HepG2 (cell line): ENCODE results near the gene FBRSL1. TPM values are rescaled to one million over a fixed set of nuclear protein-coding genes. Genes with fewer than 3 reads are reported as not detected.

Source experiments
- ATAC-seq: fragments of 200-7000 bp; cut with Tn5 transposase; 3 replicates; pipeline ENCODE4 v1.9.1; 2020; ENCODE audit warnings: mild to moderate bottlenecking, moderate library complexity
- BruUV-seq: library from RNA; stranded (reverse); fragments of 400-500 nt; replicated peaks from 2 replicates; lab custom pipeline; 2021; lab: Mats Ljungman, UMichigan
- CTCF ChIA-PET: fragments of 300-600 bp; formaldehyde crosslinking; extraction: SDS; loops from one replicate; lab custom pipeline; 2021; ENCODE audit warnings: low total read pairs, inconsistent platforms, low intra/inter-chr PET ratio; lab: Yijun Ruan, JAX
- POLR2A ChIA-PET: fragments of 350-600 bp; sonication (Branson Sonifier 250); formaldehyde crosslinking; loops from one replicate; lab custom pipeline; 2020; ENCODE audit warnings: antibody characterized with exemption, inconsistent platforms; lab: Yijun Ruan, JAX
- DNase-seq: peaks from one replicate; pipeline ENCODE4 v3.0.0-alpha.2; 2015; ENCODE audit warnings: low spot score
- FAIRE-seq: peaks from 3 replicates; lab custom pipeline; 2011; peaks lifted over from hg19 to GRCh38; lab: Jason Lieb, UNC
- H2AFZ ChIP-seq: one replicate; pipeline ENCODE4 v1.6.1; 2011; ENCODE audit warnings: low read length, inconsistent platforms
- H3K27ac ChIP-seq: fragments of 300-600 bp; 3 replicates; pipeline ENCODE4 v1.8.0; 2011; ENCODE audit warnings: mixed run types, mild to moderate bottlenecking, mixed read lengths, low read length, inconsistent platforms; ENCODE audit not compliant: insufficient read depth; ENCODE audit errors: extremely low read length
- H3K27me3 ChIP-seq, 2 experiments: fragments of 200-600 bp in 1 of 2; 2 replicates in 1 of 2; 3 replicates in 1 of 2; pipeline versions ENCODE4 v1.6.0 to v1.8.0; 2011; ENCODE audit warnings: low read length in 2 of 2, mild to moderate bottlenecking in 2 of 2, moderate library complexity in 2 of 2, inconsistent platforms in 1 of 2; ENCODE audit not compliant: insufficient read depth in 2 of 2, control insufficient read depth in 1 of 2
- H3K36me3 ChIP-seq, 2 experiments: fragments of 200-600 bp in 1 of 2; replicated peaks in 1 of 2; 2 replicates in 1 of 2; 3 replicates in 1 of 2; pipeline versions ENCODE4 v1.5.1 to v1.8.0; 2011; ENCODE audit warnings: low read length in 2 of 2, inconsistent platforms in 1 of 2; ENCODE audit not compliant: insufficient read depth in 2 of 2, control insufficient read depth in 1 of 2
- H3K4me1 ChIP-seq: 2 replicates; pipeline ENCODE4 v1.5.1; 2012; ENCODE audit warnings: low read length, inconsistent platforms; ENCODE audit not compliant: insufficient read depth
- H3K4me2 ChIP-seq: 2 replicates; pipeline ENCODE4 v1.6.0; 2011; ENCODE audit warnings: low read depth, low read length, inconsistent platforms
- H3K4me3 ChIP-seq, 3 experiments: fragments of 200-600 bp in 1 of 3; sonication (generic), shearing (Covaris generic) in 1 of 3; replicated peaks in 1 of 3; 2 replicates each; pipeline ENCODE4 v1.5.1; 2011 to 2016; ENCODE audit warnings: low read length in 3 of 3, inconsistent platforms in 2 of 3, low read depth in 2 of 3, mild to moderate bottlenecking in 2 of 3, control low read depth in 1 of 3, mixed read lengths in 1 of 3; ENCODE audit not compliant: insufficient read depth in 1 of 3
- H3K79me2 ChIP-seq: one replicate; pipeline ENCODE4 v1.6.1; 2011; ENCODE audit warnings: low read length, inconsistent platforms; ENCODE audit not compliant: insufficient read depth
- H3K9ac ChIP-seq: 2 replicates; pipeline ENCODE4 v1.6.0; 2011; ENCODE audit warnings: mild to moderate bottlenecking, low read depth, low read length, inconsistent platforms; ENCODE audit not compliant: insufficient read depth
- H3K9me3 ChIP-seq: 2 replicates; pipeline ENCODE4 v1.5.1; 2012; ENCODE audit warnings: mild to moderate bottlenecking, low read length
- H4K20me1 ChIP-seq: 2 replicates; pipeline ENCODE4 v1.6.0; 2011; ENCODE audit warnings: inconsistent platforms, mild to moderate bottlenecking, low read length, moderate library complexity; ENCODE audit not compliant: insufficient read depth
- EZH2 ChIP-seq: conservative IDR thresholded peaks from 2 replicates; pipeline ENCODE4 v1.6.1; 2012; ENCODE audit warnings: mild to moderate bottlenecking, low read depth, low read length, moderate library complexity
- HIVEP1 ChIP-seq: sonication (generic); formaldehyde crosslinking; IDR thresholded peaks from 2 replicates; pipeline ENCODE4 v1.4.0; 2020; ENCODE audit warnings: mild to moderate bottlenecking, missing genetic modification reagents
- ZNF17 ChIP-seq: sonication (generic); formaldehyde crosslinking; IDR thresholded peaks from 2 replicates; pipeline ENCODE4 v1.5.0; 2020; ENCODE audit warnings: mild to moderate bottlenecking, missing genetic modification reagents
- ZNF430 ChIP-seq: sonication (generic); formaldehyde crosslinking; IDR thresholded peaks from 2 replicates; pipeline ENCODE4 v1.9.0; 2021; ENCODE audit warnings: mild to moderate bottlenecking, missing genetic modification reagents
- WGBS: methylation state at CpG from one replicate; pipeline ENCODE4 v1.1.6; 2017; ENCODE audit warnings: low lambda C conversion rate; 5-methylcytosine and 5-hydroxymethylcytosine counted together
- in situ Hi-C: cut with HindIII; loops from 2 replicates; pipeline ENCODE4 v1.10.0; 2017; ENCODE audit warnings: low pct_unique_long_range_greater_than_20kb; ENCODE audit not compliant: extremely low pct_ligation_motif_present
- intact Hi-C: fragments of 100-400 bp; cut with micrococcal nuclease; formaldehyde crosslinking; loops from one replicate; pipeline ENCODE4 v1.10.0; 2022; ENCODE audit not compliant: unreplicated experiment
- polyA plus RNA-seq, 8 experiments: library from polyadenylated mRNA; depleted of rRNA in 3 of 8; stranded (reverse) in 7 of 8; unstranded in 1 of 8; fragments of >200 nt; fragmentation: Illumina TruSeq in 4 of 8; extraction: Trizol in 4 of 8; gene quantifications; 2 replicates each; pipeline versions ENCODE4 v1.2.1 to v1.2.3, GENCODE V29; 2011 to 2016; ENCODE audit warnings: low read depth in 4 of 8, missing spikeins in 1 of 8, mixed read lengths in 1 of 8; ENCODE audit not compliant: insufficient read depth in 1 of 8
- total RNA-seq, 5 experiments: library from RNA; depleted of rRNA; stranded (reverse); fragments of >200 nt; fragmentation: Illumina TruSeq; extraction: Trizol; gene quantifications; 2 replicates each; pipeline ENCODE4 v1.2.3, GENCODE V29; 2016; ENCODE audit warnings: low read depth in 1 of 5
- TF ChIP-seq, protein P1 (sequence below): sonication (generic); formaldehyde crosslinking; IDR thresholded peaks from 2 replicates; pipeline ENCODE4 v1.4.0; 2020; ENCODE audit warnings: mild to moderate bottlenecking, missing genetic modification reagents
- TF ChIP-seq, protein P2 (sequence below): sonication (generic); formaldehyde crosslinking; IDR thresholded peaks from one replicate; pipeline ENCODE4 v1.5.1; 2020; ENCODE audit warnings: mild to moderate bottlenecking, missing genetic modification reagents; ENCODE audit errors: not compliant biosample characterization
- TF ChIP-seq, protein P3 (sequence below), 2 experiments: sonication (generic) in 1 of 2; formaldehyde crosslinking in 1 of 2; IDR thresholded peaks; 2 replicates each; pipeline versions ENCODE4 v1.4.0 to v1.6.1; 2018 to 2020; ENCODE audit warnings: missing genetic modification reagents in 2 of 2, borderline replicate concordance in 1 of 2, low read depth in 1 of 2, mild to moderate bottlenecking in 1 of 2, missing biosample characterization in 1 of 2
- TF ChIP-seq, protein P4 (sequence below): IDR thresholded peaks from 2 replicates; pipeline ENCODE4 v1.6.1; 2012; ENCODE audit warnings: low read length, improper control_type of control experiment

The FBRSL1 gene
- total and polyA plus RNA-seq, 2 of the 13 experiments (the other 11 are each of a cell fraction or from before 2014, with no cell fraction given), result 3.6 to 7.9 TPM

DNA sequence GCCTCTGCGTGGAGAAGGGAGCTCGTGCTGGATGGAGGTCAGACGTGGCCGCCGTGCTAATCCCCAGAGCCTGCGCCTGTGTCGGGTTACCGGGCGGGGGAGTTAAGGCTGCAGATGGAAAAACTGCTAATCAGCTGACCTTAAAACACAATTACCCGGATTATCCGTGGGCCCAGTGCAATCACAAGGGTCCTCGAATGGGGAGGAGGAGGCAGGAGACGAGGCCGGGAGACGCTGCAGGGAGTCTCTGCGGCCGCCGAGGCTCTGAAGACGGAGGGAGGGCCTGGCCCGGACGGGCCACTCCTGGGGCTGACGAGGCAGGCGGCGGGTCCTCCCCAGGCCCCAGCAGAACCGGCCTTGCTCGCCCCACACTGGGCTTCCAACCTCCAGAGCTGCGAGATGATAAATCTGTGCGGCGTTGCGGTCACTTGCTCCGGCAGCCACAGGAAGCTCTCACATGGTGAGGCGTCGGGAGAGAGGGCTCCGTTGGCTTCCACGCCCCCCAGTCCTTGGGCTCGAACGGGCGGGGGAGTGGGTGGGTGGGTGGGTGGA lies 32.9 kb upstream of the FBRSL1 start (continued):
- no peak for TF ChIP-seq ZNF17 (CRISPR knock-in tag)
- TF ChIP-seq EZH2, result no peak
- TF ChIP-seq ZNF430 (CRISPR knock-in tag), result no peak
- TF ChIP-seq, protein P1, sequence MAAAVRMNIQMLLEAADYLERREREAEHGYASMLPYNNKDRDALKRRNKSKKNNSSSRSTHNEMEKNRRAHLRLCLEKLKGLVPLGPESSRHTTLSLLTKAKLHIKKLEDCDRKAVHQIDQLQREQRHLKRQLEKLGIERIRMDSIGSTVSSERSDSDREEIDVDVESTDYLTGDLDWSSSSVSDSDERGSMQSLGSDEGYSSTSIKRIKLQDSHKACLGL, result no peak
- TF ChIP-seq, all 625 proteins: peak for 0

DNA sequence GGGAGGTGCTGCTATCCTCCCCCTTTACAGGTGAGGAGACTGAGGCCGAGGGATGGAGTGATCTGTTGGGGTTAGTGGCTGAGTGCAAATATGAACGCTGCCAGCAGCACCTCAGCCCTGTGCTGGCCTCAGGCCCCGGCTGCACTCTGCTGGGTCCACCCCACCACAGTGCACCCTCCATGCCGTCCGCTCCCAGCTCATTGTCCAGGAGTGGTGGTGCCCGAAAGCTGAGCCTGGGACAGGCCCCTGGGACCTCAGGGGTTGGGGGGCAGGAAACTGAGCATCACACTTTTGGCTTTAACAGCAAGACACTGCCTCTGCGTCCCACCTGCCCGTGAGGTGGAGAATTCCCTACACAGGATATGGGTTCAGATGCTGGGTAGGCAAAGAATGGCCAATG lies 31.5 kb upstream of the FBRSL1 start:
- peaks cover 16 to 72% of the 10 kb centered on the region in 2 experiments for H3K27me3 ChIP-seq
- FAIRE-seq, result no peak
- no peaks in the 10 kb centered on the region for H3K36me3 ChIP-seq
- peaks cover 9% of the 10 kb centered on the region; the same call in 1 of the 2 replicates for H3K4me1 ChIP-seq
- DNase-seq, result no peak
- 2% methylated on average over 4 of the region's 8 CpGs for WGBS
- no peaks in the 10 kb centered on the region for H3K79me2 ChIP-seq
- ChIA-PET CTCF (no interaction called here), POLR2A (no interaction called here)
- H3K27ac ChIP-seq, result no peak overlapping the region
- no peak overlapping the region for H2AFZ ChIP-seq
- ATAC-seq, result no peak
- no peaks in the 10 kb centered on the region for H3K9me3 ChIP-seq
- no TSS peak for BruUV-seq
- no peaks in the 10 kb centered on the region for H4K20me1 ChIP-seq
- H3K4me2 ChIP-seq, result no peak overlapping the region
- intact Hi-C loops (no loop called here), in situ Hi-C loops (no loop called here)
- H3K9ac ChIP-seq, result no peak overlapping the region
- H3K4me3 ChIP-seq, result no peak overlapping the region
- TF ChIP-seq, protein P2, sequence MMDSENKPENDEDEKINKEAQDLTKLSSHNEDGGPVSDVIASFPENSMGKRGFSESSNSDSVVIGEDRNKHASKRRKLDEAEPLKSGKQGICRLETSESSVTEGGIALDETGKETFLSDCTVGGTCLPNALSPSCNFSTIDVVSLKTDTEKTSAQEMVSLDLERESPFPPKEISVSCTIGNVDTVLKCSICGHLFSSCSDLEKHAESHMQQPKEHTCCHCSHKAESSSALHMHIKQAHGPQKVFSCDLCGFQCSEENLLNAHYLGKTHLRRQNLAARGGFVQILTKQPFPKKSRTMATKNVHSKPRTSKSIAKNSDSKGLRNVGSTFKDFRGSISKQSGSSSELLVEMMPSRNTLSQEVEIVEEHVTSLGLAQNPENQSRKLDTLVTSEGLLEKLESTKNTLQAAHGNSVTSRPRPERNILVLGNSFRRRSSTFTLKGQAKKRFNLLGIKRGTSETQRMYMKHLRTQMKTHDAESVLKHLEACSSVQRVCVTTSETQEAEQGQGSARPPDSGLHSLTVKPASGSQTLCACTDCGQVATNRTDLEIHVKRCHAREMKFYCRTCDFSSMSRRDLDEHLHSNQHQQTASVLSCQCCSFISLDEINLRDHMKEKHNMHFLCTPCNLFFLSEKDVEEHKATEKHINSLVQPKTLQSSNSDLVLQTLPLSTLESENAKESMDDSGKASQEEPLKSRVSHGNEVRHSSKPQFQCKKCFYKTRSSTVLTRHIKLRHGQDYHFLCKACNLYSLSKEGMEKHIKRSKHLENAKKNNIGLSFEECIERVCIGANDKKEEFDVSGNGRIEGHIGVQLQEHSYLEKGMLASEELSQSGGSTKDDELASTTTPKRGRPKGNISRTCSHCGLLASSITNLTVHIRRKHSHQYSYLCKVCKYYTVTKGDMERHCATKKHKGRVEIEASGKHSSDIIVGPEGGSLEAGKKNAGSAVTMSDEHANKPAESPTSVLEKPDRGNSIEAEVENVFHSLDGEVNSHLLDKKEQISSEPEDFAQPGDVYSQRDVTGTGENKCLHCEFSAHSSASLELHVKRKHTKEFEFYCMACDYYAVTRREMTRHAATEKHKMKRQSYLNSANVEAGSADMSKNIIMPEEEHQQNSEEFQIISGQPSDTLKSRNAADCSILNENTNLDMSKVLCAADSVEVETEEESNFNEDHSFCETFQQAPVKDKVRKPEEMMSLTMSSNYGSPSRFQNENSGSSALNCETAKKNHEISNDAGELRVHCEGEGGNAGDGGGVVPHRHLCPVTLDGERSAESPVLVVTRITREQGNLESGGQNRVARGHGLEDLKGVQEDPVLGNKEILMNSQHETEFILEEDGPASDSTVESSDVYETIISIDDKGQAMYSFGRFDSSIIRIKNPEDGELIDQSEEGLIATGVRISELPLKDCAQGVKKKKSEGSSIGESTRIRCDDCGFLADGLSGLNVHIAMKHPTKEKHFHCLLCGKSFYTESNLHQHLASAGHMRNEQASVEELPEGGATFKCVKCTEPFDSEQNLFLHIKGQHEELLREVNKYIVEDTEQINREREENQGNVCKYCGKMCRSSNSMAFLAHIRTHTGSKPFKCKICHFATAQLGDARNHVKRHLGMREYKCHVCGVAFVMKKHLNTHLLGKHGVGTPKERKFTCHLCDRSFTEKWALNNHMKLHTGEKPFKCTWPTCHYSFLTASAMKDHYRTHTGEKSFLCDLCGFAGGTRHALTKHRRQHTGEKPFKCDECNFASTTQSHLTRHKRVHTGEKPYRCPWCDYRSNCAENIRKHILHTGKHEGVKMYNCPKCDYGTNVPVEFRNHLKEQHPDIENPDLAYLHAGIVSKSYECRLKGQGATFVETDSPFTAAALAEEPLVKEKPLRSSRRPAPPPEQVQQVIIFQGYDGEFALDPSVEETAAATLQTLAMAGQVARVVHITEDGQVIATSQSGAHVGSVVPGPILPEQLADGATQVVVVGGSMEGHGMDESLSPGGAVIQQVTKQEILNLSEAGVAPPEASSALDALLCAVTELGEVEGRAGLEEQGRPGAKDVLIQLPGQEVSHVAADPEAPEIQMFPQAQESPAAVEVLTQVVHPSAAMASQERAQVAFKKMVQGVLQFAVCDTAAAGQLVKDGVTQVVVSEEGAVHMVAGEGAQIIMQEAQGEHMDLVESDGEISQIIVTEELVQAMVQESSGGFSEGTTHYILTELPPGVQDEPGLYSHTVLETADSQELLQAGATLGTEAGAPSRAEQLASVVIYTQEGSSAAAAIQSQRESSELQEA (CRISPR knock-in tag), result no peak
- TF ChIP-seq HIVEP1 (CRISPR knock-in tag), result no peak
- TF ChIP-seq, protein P3, sequence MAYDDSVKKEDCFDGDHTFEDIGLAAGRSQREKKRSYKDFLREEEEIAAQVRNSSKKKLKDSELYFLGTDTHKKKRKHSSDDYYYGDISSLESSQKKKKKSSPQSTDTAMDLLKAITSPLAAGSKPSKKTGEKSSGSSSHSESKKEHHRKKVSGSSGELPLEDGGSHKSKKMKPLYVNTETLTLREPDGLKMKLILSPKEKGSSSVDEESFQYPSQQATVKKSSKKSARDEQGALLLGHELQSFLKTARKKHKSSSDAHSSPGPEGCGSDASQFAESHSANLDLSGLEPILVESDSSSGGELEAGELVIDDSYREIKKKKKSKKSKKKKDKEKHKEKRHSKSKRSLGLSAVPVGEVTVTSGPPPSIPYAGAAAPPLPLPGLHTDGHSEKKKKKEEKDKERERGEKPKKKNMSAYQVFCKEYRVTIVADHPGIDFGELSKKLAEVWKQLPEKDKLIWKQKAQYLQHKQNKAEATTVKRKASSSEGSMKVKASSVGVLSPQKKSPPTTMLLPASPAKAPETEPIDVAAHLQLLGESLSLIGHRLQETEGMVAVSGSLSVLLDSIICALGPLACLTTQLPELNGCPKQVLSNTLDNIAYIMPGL (CRISPR knock-in tag; IDR thresholded peaks at IDR 0.05; ENCODE audit: borderline replicate concordance in 1 of 2, low read depth in 1 of 2), result no peak
- TF ChIP-seq, protein P4, sequence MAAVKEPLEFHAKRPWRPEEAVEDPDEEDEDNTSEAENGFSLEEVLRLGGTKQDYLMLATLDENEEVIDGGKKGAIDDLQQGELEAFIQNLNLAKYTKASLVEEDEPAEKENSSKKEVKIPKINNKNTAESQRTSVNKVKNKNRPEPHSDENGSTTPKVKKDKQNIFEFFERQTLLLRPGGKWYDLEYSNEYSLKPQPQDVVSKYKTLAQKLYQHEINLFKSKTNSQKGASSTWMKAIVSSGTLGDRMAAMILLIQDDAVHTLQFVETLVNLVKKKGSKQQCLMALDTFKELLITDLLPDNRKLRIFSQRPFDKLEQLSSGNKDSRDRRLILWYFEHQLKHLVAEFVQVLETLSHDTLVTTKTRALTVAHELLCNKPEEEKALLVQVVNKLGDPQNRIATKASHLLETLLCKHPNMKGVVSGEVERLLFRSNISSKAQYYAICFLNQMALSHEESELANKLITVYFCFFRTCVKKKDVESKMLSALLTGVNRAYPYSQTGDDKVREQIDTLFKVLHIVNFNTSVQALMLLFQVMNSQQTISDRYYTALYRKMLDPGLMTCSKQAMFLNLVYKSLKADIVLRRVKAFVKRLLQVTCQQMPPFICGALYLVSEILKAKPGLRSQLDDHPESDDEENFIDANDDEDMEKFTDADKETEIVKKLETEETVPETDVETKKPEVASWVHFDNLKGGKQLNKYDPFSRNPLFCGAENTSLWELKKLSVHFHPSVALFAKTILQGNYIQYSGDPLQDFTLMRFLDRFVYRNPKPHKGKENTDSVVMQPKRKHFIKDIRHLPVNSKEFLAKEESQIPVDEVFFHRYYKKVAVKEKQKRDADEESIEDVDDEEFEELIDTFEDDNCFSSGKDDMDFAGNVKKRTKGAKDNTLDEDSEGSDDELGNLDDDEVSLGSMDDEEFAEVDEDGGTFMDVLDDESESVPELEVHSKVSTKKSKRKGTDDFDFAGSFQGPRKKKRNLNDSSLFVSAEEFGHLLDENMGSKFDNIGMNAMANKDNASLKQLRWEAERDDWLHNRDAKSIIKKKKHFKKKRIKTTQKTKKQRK, result no peak
